OCI-LY1 (cell line): ENCODE results near the gene C12orf56.

ENCODE experiments used
- EZH2 ChIP-seq: fragments of 200-600 bp; sonication (generic), shearing (Covaris generic); IDR thresholded peaks from 2 replicates; pipeline ENCODE4 v1.8.0; 2017; ENCODE audit warnings: borderline replicate concordance, mixed run types, mild to moderate bottlenecking, antibody characterized with exemption, low read length, moderate library complexity, mixed read lengths
- TF ChIP-seq, protein P1 (sequence below): fragments of 200-600 bp; sonication (generic), shearing (Covaris generic); IDR thresholded peaks from 2 replicates; pipeline ENCODE4 v1.5.1; 2017; ENCODE audit warnings: mild to moderate bottlenecking, antibody characterized with exemption, low read length, moderate library complexity, mixed read lengths

DNA sequence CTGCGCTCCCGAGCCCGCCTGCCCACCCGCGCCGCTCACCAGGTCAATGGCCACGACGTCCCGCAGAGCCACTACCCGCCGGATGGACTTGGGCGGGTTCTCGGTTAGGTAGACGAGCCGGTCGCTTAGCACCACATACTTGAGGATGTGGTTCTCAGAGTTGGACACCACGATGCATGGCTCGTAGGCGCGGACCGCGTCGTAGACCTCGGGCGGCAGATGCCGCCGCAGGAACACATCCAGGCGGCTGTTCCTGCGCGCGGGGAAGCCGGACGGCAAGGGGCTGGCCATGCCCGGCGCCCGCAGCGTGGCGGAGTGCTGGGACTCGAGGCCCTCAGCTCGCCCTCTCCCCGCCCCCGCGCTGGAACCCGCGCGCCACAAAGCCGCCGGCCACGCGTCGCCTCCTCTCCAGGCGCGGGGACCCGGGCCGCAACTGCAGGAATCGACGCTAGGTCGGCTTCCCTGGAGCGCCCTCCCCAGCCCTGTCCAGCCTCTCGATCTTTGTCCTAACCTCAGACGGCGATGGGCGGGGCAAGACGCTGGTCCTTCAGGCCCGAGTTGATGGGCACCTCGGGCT is at the start of gene C12orf56:
- no peak for TF ChIP-seq EZH2
- TF ChIP-seq, protein P1, sequence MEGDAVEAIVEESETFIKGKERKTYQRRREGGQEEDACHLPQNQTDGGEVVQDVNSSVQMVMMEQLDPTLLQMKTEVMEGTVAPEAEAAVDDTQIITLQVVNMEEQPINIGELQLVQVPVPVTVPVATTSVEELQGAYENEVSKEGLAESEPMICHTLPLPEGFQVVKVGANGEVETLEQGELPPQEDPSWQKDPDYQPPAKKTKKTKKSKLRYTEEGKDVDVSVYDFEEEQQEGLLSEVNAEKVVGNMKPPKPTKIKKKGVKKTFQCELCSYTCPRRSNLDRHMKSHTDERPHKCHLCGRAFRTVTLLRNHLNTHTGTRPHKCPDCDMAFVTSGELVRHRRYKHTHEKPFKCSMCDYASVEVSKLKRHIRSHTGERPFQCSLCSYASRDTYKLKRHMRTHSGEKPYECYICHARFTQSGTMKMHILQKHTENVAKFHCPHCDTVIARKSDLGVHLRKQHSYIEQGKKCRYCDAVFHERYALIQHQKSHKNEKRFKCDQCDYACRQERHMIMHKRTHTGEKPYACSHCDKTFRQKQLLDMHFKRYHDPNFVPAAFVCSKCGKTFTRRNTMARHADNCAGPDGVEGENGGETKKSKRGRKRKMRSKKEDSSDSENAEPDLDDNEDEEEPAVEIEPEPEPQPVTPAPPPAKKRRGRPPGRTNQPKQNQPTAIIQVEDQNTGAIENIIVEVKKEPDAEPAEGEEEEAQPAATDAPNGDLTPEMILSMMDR: no peak
